GM18505 (cell line): ENCODE data around the gene TRPC4.

Experiments
- ATAC-seq: cut with Tn5 transposase; IDR thresholded peaks from one replicate; pipeline ENCODE4 v1.9.1; 2021; ENCODE audit not compliant: unreplicated experiment
- POLR2A ChIP-seq: IDR thresholded peaks from 4 replicates; pipeline ENCODE4 v1.6.1; 2011; ENCODE audit warnings: borderline replicate concordance; ENCODE audit not compliant: insufficient read depth, insufficient read length; ENCODE audit errors: extremely low read depth

TRPC4 gene

DNA sequence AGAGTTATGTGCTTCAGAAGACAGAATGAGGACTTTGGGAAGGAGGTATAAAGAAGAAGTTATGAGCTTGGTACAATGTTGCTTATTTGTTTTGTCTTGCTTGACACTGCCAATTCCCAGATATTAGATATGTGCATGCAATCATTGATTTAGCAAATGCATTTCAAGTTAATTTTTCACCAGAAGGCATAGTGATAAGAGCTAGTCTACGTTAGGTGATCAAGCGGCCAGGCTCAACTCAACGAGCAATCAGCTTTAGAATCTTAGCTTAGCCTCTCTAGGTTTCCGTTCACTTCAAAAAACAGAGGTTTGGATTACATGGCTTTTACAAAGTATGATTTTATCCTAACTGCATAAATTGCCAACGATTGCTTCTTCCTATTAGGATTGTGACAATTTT, 189.4 kb downstream of the TRPC4 start:
- no peak for TF ChIP-seq POLR2A
- no peak for ATAC-seq

DNA sequence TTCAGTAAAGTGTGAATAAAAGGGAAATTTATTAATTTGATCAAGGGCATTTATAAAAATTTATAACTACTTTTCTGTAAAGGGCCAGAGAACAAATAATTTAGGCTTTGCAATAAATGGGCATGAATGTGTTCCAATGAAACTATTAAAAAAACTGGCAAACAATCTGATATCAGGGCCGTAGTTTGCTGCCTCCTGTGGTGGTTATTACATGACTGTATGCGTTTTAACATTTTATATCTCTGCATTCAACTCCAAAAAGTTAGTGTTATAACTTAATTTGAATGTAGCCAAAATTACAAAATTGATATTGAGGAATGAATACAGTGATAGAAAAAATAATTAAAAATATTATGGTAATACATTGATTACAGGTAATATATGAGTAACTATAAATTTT, 190.5 kb downstream of the TRPC4 start:
- no peak for TF ChIP-seq POLR2A
- ATAC-seq = no peak

GRCh38 chr13:37669845-37670244, 199.7 kb downstream of the TRPC4 start:
- TF ChIP-seq POLR2A = no peak
- ATAC-seq = no peak

GRCh38 chr13:37667702-37668101, 201.9 kb downstream of the TRPC4 start:
- TF ChIP-seq POLR2A = no peak
- ATAC-seq = no peak

- no peak for ATAC-seq
- TF ChIP-seq POLR2A = no peak
Observed at GRCh38 chr13:37666036-37666435, 203.5 kb downstream of the TRPC4 start.

- no peak for ATAC-seq
Observed at GRCh38 chr13:37665420-37665819, 204.2 kb downstream of the TRPC4 start.

DNA sequence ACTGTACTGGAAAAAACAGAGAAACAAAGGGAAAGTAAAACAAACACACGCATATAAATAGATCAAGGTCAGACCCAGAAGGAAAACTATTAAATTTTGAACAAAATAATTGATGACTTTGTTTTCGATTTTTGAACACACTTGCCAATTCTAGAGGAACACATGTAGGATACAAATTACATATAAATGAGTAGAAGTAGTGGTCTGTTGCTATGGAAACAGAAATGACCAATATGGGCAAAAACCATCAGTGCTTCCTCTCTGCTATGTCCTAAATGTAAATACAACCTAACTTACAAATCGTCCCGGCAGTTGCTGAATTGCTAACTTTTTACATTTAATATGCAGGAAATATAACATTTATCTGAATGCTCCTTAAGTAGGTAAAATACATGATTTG, 205.8 kb downstream of the TRPC4 start:
- no peak for TF ChIP-seq POLR2A
- no peak for ATAC-seq

More at GRCh38 chr13:37665420-37665819, 204.2 kb downstream of the TRPC4 start:
- TF ChIP-seq POLR2A = no peak

DNA sequence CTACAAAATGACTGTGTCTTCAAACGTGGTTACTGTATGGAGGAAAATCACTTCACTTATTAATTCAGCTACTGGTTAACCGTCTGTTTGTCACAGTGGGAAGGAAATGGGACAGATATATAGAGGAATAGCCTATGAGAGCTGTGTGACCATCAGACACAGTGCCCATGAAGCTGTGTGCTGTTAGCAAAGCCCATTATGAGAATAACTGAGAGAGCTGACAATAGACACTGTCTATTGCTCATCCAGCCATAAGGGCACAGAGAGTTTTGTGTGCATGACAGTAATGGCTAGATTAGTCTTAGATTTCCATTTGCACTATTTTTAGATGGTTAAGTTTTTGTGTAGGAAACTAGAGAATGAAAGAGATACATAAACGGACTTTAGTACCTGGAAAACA, 206.9 kb downstream of the TRPC4 start:
- no peak for TF ChIP-seq POLR2A
- no peak for ATAC-seq

DNA sequence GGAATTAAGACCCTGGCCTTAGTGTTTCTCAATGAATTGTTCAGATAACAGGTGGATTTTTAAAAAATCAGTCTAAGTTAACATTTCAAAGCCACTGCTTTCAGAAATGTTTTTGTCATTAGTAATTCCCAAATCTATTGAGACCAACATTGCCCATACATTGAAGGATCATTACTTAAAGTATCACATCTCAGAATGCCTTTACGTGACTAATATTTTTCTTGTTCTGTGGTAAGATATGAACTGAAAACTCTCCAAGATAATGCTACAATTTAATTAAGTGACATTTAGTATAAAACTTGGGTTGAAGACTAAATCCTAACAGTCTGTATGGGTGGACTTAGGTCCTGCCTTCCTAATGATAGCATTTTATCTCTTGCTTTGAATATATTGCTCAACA, 211.6 kb downstream of the TRPC4 start:
- TF ChIP-seq POLR2A = no peak
- ATAC-seq = no peak

DNA sequence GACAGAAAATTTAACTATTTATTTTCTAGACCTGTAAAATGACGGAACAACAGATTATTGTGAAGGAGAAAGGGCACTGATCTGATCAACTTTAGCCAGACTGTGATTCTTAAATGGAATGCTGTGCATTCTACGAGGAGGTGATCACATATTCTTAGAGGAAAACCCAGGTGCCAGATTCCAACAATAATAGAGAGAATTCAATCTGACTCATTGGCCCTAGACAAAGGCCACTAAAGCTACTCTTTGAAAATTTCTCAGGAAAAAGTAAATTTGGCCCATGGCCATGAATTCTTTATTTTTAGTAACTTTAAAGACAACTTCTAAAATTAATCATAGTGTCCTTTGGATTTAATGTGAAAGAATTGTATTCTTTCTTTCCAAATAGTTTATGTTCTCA, 212.4 kb downstream of the TRPC4 start:
- no peak for TF ChIP-seq POLR2A
- ATAC-seq = no peak

- no peak for ATAC-seq
Observed at GRCh38 chr13:37656247-37656940, 213.2 kb downstream of the TRPC4 start.

DNA sequence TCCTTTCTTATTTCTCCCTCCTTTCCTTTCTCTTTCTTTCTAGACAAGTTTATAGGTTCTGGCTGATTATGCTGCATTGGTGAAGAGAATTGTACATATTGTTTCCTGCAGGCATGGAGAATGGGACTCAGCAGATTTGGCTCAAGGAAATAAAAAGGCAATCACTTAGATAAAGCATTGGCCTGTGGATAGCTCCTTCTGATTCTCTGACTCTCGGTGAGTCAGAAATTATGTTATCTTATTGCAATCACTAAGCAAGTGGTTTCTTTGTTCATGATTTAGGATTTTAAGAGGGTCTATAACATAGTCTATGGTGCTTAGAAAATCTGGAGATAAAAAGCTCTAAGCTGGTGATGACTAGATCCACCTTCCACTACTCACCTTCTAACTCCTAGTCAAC, 217.0 kb downstream of the TRPC4 start:
- TF ChIP-seq POLR2A = no peak
- ATAC-seq = no peak

More at GRCh38 chr13:37656247-37656940, 213.2 kb downstream of the TRPC4 start:
- no peak for TF ChIP-seq POLR2A

GRCh38 chr13:37651891-37652290, 217.7 kb downstream of the TRPC4 start:
- no peak for ATAC-seq

GRCh38 chr13:37648609-37649008, 221.0 kb downstream of the TRPC4 start:
- TF ChIP-seq POLR2A = no peak
- no peak for ATAC-seq

More at GRCh38 chr13:37651891-37652290, 217.7 kb downstream of the TRPC4 start:
- no peak for TF ChIP-seq POLR2A
